Measurements from ENCODE around the gene PDGFC. TPM values are rescaled to one million over a fixed set of nuclear protein-coding genes. Genes with fewer than 3 reads are reported as not detected.

PDGFC gene
- total RNA-seq, 1 experiment from 2014 or later, result 4.5 TPM

GRCh38 chr4:156751486-156751885 lies 220.1 kb downstream of the PDGFC start:
- Histone ChIP-seq H2BK12ac (ENCODE audit: insufficient read length, low read depth, low read length) (no peak overlapping the region), H3K23me2 (ENCODE audit: insufficient read length, low read depth, low read length, poor library complexity, severe bottlenecking) (no peaks in the 10 kb centered on the region), H2BK20ac (ENCODE audit: low read depth, low read length, poor library complexity, severe bottlenecking) (no peak overlapping the region), H3K79me2 (ENCODE audit: insufficient read depth, low read length) (no peaks in the 10 kb centered on the region), H2BK5ac (ENCODE audit: insufficient read length, low read length) (no peak overlapping the region), H4K20me1 (ENCODE audit: control insufficient read depth, insufficient read depth, insufficient read length) (no peaks in the 10 kb centered on the region), H3K4me1 (ENCODE audit: insufficient read depth, low read length) (no peaks in the 10 kb centered on the region; the same call in 1 of the 2 replicates), H3K27me3 (ENCODE audit: insufficient read depth, low read length) (no peaks in the 10 kb centered on the region), H3T11ph (ENCODE audit: low read length) (no peak overlapping the region), H3K18ac (ENCODE audit: insufficient read length, low read depth, low read length) (no peak overlapping the region), H3K4ac (ENCODE audit: low read depth, low read length) (no peak overlapping the region), H3K23ac (ENCODE audit: insufficient read length, low read depth, low read length) (no peak overlapping the region), H3K9me3 (ENCODE audit: control insufficient read depth, low read depth, low read length) (no peaks in the 10 kb centered on the region), H3K56ac (ENCODE audit: insufficient read length, low read depth, low read length) (no peak overlapping the region), H2BK120ac (ENCODE audit: low read depth, low read length, poor library complexity, severe bottlenecking) (no peak overlapping the region), H3K27ac (ENCODE audit: insufficient read length, low read depth, low read length) (no peak overlapping the region), H2BK15ac (ENCODE audit: low read depth, low read length) (no peak overlapping the region), H3K79me1 (ENCODE audit: insufficient read depth, low read depth, low read length, poor library complexity, severe bottlenecking) (no peaks in the 10 kb centered on the region), H3K14ac (ENCODE audit: insufficient read depth, low read length) (no peak overlapping the region), H3K4me2 (ENCODE audit: insufficient read depth, insufficient read length, low read length) (no peak overlapping the region), H4K91ac (ENCODE audit: insufficient read length, low read depth, low read length) (no peak overlapping the region), H2AFZ (ENCODE audit: low read length) (no peak overlapping the region), H2AK5ac (ENCODE audit: insufficient read length, low read length) (no peak overlapping the region), H4K8ac (replicated peaks; ENCODE audit: insufficient read length, low read depth, low read length) (no peak overlapping the region), H3K9ac (ENCODE audit: extremely low read depth, insufficient read length, low read length) (no peak overlapping the region), H4K5ac (ENCODE audit: insufficient read length, low read depth, low read length) (no peak overlapping the region)
- no peak overlapping the region for H3K27ac Mint-ChIP-seq
- no peaks in the 10 kb centered on the region for H3K27me3 Mint-ChIP-seq (ENCODE audit: low read depth)
- H3K4me1 Mint-ChIP-seq, result no peaks in the 10 kb centered on the region
- no peak for TF ChIP-seq CTCF (conservative IDR thresholded peaks at IDR 0.05)
- WGBS (ENCODE audit: extremely low coverage, insufficient read length, low lambda C conversion rate), result no CpG with 5 or more reads among the region's 1 CpG
- DNase-seq, result no peak
- no peaks in the 10 kb centered on the region for H3K36me3 Mint-ChIP-seq (ENCODE audit: insufficient read depth in 1 of 3, low read depth in 3 of 3)
- no peak overlapping the region for H3K4me3 Mint-ChIP-seq
- H3K9me3 Mint-ChIP-seq, result no peaks in the 10 kb centered on the region
